HG03571 (cell line): ENCODE results near the gene ATP8A2.

Experiments
- ATAC-seq: cut with Tn5 transposase; IDR thresholded peaks from one replicate; pipeline ENCODE4 v1.9.1; 2021; ENCODE audit not compliant: unreplicated experiment

ATP8A2 gene

GRCh38 chr13:25608181-25608580, 236.4 kb downstream of the ATP8A2 start:
- no peak for ATAC-seq

GRCh38 chr13:25616674-25617073, 244.9 kb downstream of the ATP8A2 start:
- no peak for ATAC-seq

GRCh38 chr13:25619897-25620296, 248.1 kb downstream of the ATP8A2 start:
- ATAC-seq: no peak

GRCh38 chr13:25625414-25625813, 253.6 kb downstream of the ATP8A2 start:
- ATAC-seq: no peak

GRCh38 chr13:25630329-25630900, 258.6 kb downstream of the ATP8A2 start:
- no peak for ATAC-seq

GRCh38 chr13:25632166-25632888, 260.6 kb downstream of the ATP8A2 start:
- no peak for ATAC-seq

GRCh38 chr13:25633093-25633492, 261.3 kb downstream of the ATP8A2 start:
- no peak for ATAC-seq

GRCh38 chr13:25645681-25646080, 273.9 kb downstream of the ATP8A2 start:
- no peak for ATAC-seq

- ATAC-seq: no peak
Observed at GRCh38 chr13:25649001-25649633, 277.3 kb downstream of the ATP8A2 start.

GRCh38 chr13:25652764-25653163, 281.0 kb downstream of the ATP8A2 start:
- ATAC-seq: no peak

GRCh38 chr13:25654322-25654721, 282.5 kb downstream of the ATP8A2 start:
- ATAC-seq: no peak

GRCh38 chr13:25657157-25657556, 285.4 kb downstream of the ATP8A2 start:
- ATAC-seq: no peak

GRCh38 chr13:25659091-25659795, 287.5 kb downstream of the ATP8A2 start:
- no peak for ATAC-seq

- no peak for ATAC-seq
Observed at GRCh38 chr13:25660996-25661395, 289.2 kb downstream of the ATP8A2 start.

- ATAC-seq: no peak
Observed at GRCh38 chr13:25662516-25662915, 290.7 kb downstream of the ATP8A2 start.

- ATAC-seq: no peak
Observed at GRCh38 chr13:25668345-25668744, 296.6 kb downstream of the ATP8A2 start.

GRCh38 chr13:25673711-25674110, 301.9 kb downstream of the ATP8A2 start:
- no peak for ATAC-seq

GRCh38 chr13:25674371-25674770, 302.6 kb downstream of the ATP8A2 start:
- no peak for ATAC-seq

- no peak for ATAC-seq
Observed at GRCh38 chr13:25675060-25675459, 303.3 kb downstream of the ATP8A2 start.

GRCh38 chr13:25677956-25678355, 306.2 kb downstream of the ATP8A2 start:
- no peak for ATAC-seq

- no peak for ATAC-seq
Observed at GRCh38 chr13:25678398-25678797, 306.6 kb downstream of the ATP8A2 start.

- ATAC-seq: no peak
Observed at GRCh38 chr13:25679159-25679558, 307.4 kb downstream of the ATP8A2 start.
